Peyer's patch (tissue), 4 donors: Measurements from ENCODE around the gene UST.

Source experiments
- POLR2A ChIP-seq, 2 donors: fragments of 450-650 bp; IDR thresholded peaks; one replicate each; pipeline ENCODE4 v1.5.1; 2017; ENCODE audit warnings: antibody characterized with exemption in 2 of 2, mild to moderate bottlenecking in 2 of 2, moderate library complexity in 2 of 2
- TF ChIP-seq, protein P1 (sequence below), 6 experiments: fragments of 450-650 bp in 4 of 6; fragments of 200-600 bp in 2 of 6; sonication (generic) in 1 of 6; IDR thresholded peaks; one replicate each; pipeline ENCODE4 v1.5.1; 2017 to 2019; ENCODE audit warnings: antibody characterized with exemption in 6 of 6, mild to moderate bottlenecking in 3 of 6, moderate library complexity in 1 of 6

GRCh38 chr6:148854992-148855391 is 108.2 kb downstream of the UST start:
- TF ChIP-seq, protein P1, sequence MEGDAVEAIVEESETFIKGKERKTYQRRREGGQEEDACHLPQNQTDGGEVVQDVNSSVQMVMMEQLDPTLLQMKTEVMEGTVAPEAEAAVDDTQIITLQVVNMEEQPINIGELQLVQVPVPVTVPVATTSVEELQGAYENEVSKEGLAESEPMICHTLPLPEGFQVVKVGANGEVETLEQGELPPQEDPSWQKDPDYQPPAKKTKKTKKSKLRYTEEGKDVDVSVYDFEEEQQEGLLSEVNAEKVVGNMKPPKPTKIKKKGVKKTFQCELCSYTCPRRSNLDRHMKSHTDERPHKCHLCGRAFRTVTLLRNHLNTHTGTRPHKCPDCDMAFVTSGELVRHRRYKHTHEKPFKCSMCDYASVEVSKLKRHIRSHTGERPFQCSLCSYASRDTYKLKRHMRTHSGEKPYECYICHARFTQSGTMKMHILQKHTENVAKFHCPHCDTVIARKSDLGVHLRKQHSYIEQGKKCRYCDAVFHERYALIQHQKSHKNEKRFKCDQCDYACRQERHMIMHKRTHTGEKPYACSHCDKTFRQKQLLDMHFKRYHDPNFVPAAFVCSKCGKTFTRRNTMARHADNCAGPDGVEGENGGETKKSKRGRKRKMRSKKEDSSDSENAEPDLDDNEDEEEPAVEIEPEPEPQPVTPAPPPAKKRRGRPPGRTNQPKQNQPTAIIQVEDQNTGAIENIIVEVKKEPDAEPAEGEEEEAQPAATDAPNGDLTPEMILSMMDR (IDR thresholded peaks at IDR 0.05): no peak
- no peak for TF ChIP-seq POLR2A (IDR thresholded peaks at IDR 0.05)
